HG02938 (cell line): Measurements from ENCODE around the gene KIN.
"Not testable (repeated sequence)": the region's sequence is repeated elsewhere in the genome, so short reads cannot be mapped to it uniquely, and the experiment has no call there.

Experiments
- ATAC-seq: cut with Tn5 transposase; IDR thresholded peaks from one replicate; pipeline ENCODE4 v1.9.1; 2021; ENCODE audit warnings: mild to moderate bottlenecking, moderate library complexity; ENCODE audit not compliant: unreplicated experiment

KIN gene

DNA sequence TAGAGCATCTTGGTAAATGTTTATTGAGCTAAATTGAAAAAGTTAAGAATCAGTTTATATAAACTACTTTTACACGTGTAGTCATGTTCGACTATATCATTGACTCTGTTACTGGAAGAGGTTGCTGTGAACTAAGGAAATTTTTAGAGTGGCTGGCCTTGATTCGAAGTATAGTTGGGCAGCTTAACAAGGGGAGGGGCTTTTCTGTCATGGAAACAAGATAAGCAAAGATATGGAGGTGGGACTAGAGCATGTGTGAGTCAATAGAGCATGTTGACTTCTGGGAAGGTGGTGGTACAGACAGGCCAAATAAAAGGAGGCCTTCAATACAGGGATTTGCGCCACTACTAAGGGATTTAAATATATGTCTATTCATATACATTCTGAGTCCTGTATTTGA is 7.8 kb upstream of the KIN start:
- ATAC-seq, result no peak

DNA sequence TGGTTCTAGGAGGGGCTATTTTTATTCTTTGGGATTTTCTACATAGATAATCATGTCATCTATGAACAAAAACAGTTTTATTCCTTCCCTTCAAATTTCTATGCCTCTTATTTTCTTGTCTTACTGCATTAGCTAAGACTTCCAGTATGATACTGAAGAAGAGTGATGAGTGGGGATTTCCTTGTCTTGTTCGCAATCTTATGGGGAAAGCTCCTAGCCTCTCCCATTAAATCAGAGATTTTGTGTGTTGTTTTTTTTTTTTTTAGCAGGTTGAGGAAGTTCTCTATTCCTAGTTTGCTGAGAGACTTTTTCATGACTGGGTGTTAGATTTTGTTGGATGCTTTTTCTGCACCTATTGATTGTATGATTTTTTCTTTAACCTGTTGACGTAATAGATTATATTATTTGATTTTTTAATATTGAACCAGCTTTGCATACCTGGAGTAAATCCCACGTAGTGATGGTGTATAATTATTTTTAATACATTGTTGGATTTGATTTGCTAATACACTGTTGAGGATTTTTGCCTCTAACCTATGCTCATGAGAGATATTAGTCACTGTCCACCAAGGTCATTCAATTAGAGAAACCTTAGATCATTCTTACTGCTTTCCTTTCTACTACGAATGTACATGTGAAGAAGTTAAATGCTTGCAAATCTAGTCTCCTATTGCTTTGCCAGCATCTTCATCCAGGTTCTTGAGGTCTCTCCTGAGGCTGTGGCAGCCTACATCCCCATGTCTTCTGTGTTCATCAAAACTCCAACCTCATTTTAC is 6.6 kb upstream of the KIN start:
- no peak for ATAC-seq

DNA sequence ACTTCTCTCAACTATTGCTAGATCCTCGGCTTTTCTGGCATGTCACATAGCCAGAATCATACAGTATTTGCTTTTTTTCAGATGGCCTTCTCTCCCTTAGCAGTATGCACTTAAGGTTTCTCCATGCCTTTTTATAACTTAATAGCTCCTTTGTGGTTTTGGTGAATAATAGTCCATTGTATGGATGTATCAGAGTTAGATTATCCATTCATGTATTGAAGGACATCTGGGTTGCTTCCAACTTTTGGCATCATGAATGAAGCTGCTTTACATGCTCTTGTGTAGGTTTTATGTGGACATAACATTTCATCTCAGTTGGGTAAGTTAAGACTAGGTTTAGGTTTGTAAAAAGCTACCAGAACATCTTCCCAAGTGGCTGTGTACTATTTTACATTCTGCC is 4.7 kb upstream of the KIN start:
- no peak for ATAC-seq

DNA sequence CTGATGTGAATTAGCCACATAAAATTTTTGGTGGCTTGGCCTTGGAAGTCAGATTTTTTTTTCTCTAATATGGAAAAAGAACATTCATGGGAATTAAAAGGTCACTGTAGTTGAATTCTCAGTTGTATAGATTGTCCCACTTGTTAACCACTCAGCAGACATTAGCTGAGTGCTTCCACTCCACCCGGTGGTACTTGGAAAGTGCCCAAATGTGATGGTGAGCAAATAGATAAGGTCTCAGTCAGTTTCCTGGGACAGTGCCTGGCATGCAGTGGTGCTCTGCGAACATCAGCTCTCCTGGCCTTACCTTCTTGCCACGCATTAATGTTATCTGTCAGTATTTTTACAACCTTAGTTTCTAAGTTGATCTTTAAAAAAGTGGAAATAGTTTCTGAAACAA is 1.6 kb upstream of the KIN start:
- no peak for ATAC-seq

DNA sequence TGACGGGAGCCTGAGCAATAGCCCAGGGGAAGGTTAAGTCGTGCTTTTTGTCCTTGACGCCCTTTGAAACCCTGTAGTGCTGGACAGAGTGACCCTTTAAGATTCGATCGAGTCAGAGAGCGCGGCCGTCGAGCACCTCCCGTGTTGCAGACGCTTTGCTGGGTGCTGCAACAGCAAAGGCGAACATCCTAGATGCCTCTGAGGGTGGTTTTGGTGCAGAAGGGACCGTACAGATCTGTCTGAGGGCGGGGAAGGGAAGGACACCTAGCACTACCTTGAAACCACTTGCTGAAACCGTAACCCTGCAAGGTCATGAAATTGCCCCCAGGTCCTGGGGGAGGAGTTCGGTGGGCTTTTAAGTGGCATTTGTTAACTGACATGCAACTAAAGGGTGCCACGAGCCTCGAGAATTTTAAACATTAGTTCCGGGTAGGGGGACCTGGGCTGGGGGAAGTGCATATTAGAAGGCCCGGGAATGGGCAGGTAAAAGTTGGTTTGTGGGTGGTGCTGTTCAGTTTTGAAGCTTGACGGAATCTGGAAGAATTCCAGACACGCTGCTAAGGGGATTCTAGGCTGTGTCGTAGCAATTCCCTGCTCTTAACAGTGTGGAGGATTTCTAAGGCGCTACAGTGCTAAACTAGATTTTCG is 970 bp upstream of the KIN start:
- peak; percentile 6 for ATAC-seq

DNA sequence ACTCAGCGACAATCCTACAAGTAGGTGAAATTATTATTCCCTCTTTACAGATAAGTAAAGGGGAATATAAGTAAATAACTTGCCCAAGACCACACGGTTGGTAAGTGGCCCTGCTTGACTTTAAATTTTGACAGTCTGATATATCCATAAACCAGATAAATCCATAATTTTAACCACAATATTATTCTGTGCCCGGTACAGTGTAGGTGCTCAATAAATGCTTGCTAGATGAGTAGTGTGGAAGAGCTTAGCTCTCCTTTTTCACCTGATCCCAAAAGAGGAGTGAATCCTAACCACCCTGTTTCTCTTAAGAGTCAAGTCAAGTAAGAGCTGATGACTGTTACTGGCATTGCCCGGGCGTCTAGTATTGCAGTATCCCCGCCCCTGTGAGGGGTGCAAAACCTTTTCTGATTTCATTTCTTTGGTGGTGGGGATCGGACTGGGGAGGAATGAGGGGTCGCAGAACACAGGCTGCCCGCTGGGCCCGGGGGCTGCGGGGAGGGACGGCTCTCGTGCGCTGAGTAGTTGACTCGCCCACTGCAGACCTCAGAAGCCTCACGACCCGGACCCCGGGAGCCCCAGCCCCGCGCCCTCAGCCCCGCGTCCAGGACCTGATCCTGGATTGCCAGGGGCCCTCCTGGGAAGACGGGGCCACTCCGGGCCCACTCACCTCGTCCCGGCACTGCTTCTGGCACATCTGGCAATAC is 490 bp downstream of the KIN start:
- peak; percentile 15 for ATAC-seq

DNA sequence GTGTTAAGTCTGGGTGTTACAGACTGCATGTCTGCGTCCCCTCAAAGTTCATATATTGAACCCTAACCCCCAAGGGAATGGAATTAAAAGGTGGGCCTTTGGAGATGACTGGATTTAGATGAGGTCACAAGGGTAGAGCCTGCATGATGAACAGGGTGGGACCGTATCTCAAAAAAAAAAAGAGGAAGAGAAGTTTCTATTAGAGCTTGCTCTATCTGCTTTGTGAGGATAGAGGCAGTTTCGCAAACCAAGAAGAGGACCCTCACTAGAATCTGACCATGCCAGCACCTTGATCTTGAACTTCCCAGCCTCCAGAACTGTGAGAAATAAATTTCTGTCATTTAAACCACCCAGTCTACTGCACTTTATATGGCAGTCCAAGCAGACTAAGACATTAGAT is 1.4 kb downstream of the KIN start:
- ATAC-seq, result no peak

DNA sequence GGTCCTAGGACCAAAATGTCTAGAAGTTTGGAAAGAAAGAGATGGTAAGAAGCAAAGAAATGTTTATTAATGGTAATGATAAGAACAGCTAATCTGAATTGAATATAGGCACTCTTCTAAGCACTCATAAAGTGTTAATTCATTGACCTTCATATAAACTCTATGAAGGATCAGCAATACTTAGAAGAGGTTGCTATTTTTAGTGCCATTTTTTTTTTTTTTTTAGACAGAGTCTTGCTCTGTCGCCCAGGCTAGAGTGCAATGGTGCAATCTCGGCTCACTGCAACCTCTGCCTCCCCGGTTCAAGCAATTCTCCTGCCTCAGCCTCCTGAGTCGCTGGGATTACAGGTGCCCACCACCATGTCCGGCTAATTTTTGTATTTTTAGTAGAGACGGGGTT is 5.6 kb downstream of the KIN start:
- ATAC-seq, result not testable (repeated sequence)

DNA sequence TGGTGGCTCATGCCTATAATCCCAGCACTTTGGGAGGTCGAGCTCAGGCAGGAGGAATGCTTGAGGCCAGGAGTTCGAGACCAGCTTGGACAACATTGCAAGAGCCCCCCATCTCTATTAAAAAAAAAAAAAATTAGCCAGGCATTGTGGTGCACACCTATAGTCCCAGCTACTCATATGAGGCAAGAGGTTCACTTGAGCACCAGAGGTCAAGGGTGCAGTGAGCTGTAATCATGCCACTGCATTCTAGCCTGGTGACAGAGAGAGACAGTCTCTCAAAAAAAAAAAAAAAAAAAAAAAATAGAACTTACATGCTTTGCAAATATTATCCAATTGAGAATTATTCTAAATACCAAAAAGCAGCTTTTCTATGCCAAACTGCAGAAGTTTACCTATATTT is 11.0 kb downstream of the KIN start:
- ATAC-seq, result no peak

DNA sequence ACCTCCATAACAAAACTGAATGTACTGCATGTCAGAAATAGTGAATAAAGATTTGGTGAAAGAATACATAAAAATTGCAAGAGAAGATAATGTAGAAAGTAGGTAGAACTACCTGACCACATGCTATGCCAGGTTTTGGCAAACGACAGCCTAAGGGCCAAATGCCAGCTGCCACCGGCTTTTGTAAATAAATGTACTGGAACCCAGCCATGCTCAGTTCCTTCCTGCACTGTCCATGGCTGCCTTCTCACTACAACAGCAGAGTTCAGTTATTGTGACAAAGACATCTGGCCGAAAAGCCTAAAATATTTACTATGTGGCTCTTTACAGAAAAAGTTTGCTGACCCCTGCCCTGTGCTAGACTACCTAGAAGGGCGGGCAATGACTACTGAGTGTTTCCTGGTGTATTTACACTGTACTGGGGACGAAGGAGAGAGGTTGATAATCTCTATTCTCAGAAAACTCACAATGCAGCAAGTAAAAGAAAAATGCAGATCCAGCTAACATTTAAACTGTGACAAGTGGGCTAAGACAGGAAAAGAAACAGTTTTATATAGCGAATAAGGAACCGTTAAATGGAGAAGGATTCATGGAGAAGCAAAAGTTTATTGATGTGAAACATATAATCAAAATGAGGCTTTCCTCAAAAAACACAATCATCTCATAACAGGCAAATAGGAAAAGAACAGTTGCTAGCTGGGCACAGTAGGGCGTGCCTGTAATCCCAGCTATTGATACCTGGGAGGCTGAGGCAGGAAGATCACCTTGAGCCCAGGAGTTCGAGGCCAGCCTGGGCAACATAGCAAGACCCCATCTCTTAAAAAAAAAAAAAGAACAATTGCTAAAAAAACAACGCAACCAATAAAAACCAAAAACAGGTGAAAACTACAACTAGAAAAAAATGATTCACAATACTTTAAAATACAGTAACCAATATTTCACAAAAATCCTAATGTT is 13.7 kb downstream of the KIN start:
- no peak for ATAC-seq

DNA sequence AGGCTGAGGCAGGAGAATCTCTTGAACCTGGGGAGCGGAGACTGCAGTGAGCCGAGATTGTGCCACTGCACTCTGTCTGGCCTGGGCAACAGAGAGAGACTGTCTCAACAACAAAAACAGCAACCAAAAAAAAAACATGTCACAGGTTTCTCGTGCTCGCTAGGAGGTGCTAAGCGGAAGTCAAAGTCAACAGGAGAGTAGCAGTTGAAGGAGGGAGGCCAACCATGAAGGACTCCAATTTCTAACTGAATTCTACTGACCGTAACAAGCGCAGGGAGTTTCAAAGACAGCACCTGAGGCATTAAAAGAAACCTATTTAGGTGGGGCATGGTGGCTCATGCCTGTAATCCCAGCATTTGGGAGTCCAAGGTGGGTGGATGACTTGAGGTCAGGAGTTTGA is 19.4 kb downstream of the KIN start:
- no peak for ATAC-seq

DNA sequence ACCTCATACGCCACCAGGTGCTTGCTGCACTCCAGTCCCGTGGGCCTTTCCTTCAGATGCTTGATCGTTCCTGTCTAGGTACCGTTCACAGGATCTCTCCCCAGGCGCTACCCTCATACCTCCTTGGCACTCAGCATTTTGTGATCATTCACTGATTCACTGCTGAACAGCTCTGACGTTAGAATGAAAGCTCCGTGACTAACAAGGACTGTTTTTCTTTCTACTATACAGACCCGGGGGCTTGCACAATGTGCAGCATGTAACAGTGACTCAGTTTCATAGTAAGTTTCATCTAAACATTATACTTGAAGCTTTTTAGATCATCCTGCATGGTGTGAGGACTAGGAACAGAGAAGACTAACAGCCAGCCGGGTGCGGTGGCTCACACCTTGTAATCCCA is 20.6 kb downstream of the KIN start:
- ATAC-seq, result no peak

DNA sequence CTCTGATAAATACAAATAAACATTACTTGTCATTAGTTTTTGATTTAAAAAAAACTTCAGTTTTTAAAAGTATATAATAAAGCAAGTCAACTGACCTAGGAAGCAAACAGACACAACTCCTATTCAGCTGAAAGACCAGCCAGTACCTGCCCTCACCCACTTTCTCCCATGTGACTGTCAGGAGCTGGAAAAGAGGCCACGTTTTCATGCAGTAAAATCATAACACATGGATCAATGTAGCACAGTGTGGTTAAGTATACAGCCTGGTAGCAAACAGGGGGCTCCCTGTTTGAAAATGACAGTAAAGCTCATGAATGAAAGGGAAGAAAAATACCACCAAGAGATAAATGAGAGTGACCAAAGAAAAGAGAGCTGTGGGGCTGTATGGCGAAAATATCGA is 21.6 kb downstream of the KIN start:
- no peak for ATAC-seq

DNA sequence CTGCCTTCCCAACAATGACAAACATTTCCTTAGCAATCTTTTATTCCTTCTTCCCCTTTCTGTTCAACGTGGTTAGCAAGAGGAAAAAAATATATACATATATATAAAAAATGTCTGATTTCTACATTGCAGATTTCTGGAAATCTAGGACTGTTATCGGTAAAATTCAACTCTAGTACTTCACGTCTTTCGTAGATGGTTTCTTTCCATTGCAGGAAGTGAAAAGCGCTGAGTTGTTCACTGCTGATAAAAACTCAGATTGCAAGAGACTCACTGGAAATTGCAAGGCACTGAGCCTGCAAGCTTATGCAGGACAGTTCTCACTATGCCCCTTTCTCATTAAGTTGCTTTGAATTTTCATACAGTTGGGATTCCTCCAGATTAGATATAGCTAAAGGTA is 23.9 kb downstream of the KIN start:
- ATAC-seq, result no peak

DNA sequence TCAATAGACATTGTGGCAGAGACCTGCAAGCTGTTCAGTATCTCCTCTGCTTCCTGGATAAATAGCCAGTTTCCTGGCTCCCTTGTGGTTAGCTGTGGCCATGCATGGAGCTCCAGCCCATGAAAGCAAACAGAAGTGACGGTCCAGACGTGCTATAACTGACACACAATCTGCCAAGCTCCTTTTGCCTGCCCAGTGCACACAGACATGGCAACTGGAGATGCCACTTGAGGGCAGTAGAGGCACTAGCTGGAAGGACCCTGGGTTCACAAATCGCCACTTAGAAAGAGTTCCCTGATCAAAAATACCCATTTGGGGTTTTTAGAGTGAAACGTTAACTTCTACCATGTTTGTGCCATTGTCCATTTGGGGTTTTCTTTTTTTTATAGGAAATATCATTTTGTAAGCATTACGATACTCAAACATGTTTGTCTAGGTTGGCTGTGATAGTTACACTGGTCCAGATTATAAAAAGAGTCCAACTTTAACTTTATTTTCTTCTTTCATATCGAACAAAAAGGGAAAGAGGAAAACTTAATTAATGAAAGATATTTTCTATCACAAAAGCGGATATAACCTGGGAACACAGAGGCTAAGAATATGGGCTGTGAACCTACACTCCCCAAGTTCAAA is 31.3 kb downstream of the KIN start:
- peak; percentile 56 for ATAC-seq

DNA sequence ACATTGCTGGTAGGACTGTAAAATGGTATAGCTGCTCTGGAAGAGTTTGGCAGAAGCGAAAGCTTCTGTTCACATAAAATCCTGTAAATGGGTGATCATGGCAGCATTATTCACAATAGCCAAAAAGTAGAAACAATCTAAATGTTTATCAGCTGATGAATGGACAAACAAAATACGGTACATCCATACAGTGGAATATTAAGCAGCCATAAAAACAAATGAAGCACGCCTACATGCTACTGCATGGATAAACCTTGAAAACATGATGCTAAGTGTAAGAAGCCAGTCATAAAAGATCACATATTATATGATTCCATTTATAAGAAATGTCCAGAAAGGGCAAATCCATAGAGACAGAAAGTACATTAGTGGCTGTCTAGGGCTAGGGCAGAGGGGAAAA is 32.7 kb downstream of the KIN start:
- ATAC-seq, result no peak

DNA sequence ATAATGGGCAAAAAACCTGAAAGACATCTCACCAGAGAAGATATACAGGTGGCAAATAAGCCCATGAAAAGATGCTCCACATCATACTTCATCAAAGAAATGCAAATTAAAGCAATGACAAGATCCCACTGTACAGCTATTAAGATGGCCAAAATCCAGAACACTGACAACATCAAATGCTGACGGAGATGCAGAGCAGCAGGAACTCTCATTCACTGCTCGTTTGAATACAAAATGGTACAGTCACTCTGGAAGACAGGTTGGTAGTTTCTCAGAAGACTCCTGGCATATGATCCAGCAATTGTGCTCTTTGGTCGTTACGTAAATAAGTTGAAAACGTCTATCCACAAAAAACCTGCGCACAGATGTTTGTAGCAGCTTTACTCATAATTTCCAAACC is 35.5 kb downstream of the KIN start:
- no peak for ATAC-seq

DNA sequence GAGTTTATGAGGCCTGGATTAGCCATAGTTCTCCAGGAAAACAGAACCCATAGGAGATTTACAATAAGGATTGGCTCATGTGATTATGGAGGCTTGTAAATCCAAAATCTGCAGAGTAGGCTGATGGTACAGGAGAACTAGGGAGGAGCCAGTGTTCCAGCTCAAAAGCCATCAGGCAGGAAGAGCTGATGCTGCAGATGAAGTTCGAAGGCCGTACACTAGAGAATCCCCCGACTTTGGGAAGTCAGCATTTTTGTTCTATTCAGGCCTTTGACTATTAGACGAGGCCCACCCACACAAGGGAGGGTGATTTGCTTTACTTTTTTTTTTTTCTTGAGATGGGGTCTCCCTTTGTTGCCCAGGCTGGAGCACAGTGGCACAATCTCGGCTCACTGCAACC is 37.6 kb downstream of the KIN start:
- no peak for ATAC-seq

DNA sequence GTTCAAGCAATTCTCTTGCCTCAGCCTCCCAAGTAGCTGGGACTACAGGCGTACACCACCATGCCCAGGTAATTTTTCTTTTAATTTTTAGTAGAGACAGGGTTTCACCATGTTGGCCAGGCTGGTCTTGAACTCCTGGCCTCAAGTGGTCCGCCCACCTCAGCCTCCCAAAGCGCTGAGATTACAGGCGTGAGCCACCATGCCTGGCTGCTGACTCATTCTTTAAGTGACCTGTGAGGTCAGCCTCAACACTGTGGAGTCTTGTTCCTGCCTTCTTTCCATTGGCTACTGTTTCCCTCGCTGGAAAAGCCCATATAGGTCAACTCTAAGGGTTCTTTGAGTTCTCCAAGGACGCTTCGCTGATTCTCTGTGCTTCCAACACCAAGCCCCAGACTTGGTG is 39.2 kb downstream of the KIN start:
- not testable (repeated sequence) for ATAC-seq

DNA sequence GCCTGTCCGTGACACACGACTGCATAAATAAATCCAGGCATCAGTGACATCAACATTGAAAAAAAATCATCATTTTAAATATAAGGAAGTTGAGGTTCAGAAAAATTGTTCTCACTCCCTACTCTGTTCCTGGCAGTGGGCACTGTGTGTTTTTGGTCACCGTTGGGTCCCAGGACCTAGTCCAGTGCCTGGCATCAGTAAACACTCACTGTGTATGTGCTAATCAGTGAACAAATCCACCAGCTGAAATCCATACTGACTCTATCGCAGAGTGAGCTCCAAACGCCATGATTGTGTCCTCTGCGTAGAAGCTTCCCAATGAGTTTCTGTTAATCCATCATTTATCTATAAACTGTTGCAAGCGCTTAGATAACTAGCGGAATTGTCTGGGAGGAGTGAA is 43.5 kb downstream of the KIN start:
- no peak for ATAC-seq
